RWPE1 (cell line): ENCODE data around the gene RRAGA.
A peak's percentile ranks its signal among the peaks of the same experiment; 100 is the strongest.
"Not testable (repeated sequence)": the region's sequence is repeated elsewhere in the genome, so short reads cannot be mapped to it uniquely, and the experiment has no call there.

Source experiments
- CTCF ChIA-PET: fragments of 350-600 bp; sonication (Branson Sonifier 250); formaldehyde crosslinking; extraction: SDS; loops from one replicate; lab custom pipeline; 2021; lab: Yijun Ruan, JAX
- POLR2A ChIA-PET: fragments of 400-600 bp; formaldehyde crosslinking; extraction: SDS; loops from one replicate; lab custom pipeline; 2020; ENCODE audit warnings: antibody characterized with exemption; ENCODE audit not compliant: low non-redundant PET; lab: Yijun Ruan, JAX
- DNase-seq: peaks from one replicate; pipeline ENCODE4 v3.0.0; 2012; ENCODE audit warnings: low spot score
- H3K27ac ChIP-seq: fragments of 450-650 bp; 2 replicates; pipeline ENCODE4 v1.5.1; 2017
- TF ChIP-seq, protein P1 (sequence below): fragments of 450-650 bp; conservative IDR thresholded peaks from 2 replicates; pipeline ENCODE4 v1.5.1; 2017; ENCODE audit warnings: low read depth, mild to moderate bottlenecking

RRAGA gene, protein sequence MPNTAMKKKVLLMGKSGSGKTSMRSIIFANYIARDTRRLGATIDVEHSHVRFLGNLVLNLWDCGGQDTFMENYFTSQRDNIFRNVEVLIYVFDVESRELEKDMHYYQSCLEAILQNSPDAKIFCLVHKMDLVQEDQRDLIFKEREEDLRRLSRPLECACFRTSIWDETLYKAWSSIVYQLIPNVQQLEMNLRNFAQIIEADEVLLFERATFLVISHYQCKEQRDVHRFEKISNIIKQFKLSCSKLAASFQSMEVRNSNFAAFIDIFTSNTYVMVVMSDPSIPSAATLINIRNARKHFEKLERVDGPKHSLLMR

DNA sequence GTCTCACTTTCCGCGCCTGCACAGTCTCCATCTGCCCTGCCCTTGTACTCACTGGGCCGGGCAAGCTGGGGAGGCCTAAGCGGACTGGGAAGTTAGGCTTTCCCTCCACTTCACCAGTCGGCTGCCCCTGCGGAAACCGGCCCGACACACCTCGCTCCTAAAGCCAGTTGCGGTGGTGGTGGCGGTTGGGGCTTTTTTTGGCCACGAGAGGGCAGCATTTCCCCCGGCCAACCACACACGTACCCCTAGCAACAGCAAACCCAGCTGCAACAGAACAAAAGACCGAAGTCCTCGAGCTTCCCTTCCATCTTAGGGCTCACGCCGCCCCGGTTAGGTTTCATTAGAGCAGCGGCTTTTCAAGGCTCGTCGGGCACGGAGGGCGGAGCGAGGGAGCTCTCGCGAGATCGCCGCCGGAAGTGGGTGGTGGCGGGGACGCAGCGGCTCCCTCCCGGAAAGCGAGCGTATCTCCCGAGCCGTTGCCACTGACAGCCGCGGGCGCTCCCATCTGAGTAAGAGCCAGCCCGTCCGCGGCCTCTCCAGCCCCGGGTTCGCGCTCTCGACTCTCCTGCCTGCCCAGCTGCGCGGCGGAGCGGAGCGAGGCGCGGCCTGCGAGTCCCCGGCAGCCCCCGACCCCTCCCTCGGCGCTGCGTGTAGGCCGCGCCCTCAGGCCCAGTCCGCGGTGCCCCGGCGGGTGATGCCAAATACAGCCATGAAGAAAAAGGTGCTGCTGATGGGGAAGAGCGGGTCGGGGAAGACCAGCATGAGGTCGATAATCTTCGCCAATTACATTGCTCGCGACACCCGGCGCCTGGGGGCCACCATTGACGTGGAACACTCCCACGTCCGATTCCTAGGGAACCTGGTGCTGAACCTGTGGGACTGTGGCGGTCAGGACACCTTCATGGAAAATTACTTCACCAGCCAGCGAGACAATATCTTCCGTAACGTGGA lies at the start of gene RRAGA:
TSS of gene RRAGA (plus strand) at position 462 of the 951 bp plus-strand sequence. CDS start at position 695, 233 bp downstream.
- POLR2A ChIA-PET: interaction anchor here (0.6 kb wide), 3 partner anchors 114 to 551 kb away, joined by 3 to 4 read pairs (median 3); no protein-coding TSS in a partner anchor
- DNase-seq: peak; percentile 95
- TF ChIP-seq, protein P1, sequence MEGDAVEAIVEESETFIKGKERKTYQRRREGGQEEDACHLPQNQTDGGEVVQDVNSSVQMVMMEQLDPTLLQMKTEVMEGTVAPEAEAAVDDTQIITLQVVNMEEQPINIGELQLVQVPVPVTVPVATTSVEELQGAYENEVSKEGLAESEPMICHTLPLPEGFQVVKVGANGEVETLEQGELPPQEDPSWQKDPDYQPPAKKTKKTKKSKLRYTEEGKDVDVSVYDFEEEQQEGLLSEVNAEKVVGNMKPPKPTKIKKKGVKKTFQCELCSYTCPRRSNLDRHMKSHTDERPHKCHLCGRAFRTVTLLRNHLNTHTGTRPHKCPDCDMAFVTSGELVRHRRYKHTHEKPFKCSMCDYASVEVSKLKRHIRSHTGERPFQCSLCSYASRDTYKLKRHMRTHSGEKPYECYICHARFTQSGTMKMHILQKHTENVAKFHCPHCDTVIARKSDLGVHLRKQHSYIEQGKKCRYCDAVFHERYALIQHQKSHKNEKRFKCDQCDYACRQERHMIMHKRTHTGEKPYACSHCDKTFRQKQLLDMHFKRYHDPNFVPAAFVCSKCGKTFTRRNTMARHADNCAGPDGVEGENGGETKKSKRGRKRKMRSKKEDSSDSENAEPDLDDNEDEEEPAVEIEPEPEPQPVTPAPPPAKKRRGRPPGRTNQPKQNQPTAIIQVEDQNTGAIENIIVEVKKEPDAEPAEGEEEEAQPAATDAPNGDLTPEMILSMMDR: peak; percentile 98
- CTCF ChIA-PET: interaction anchor here (0.5 to 1.7 kb wide), 7 partner anchors 125 to 1637 kb away, joined by 3 to 12 read pairs (median 3); no protein-coding TSS in a partner anchor
- peak within 1 kb of the TSS; percentile 98 for H3K27ac ChIP-seq

DNA sequence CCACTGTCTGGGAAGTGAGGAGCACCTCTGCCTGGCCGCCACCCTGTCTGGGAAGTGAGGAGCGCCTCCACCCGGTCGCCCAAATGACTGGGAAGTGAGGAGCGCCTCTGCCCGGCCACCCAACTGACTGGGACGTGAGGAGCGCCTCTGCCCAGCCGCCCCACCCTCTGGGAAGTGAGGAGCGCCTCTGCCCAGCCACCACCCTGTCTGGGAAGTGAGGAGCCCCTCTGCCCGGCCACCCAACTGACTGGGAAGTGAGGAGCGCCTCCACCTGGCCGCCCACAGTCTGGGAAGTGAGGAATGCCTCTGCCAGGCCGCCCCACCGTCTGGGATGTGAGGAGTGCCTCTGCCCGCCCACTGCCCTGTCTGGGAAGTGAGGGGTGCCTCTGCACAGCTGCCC lies 49.1 kb upstream of the RRAGA start:
- DNase-seq: no peak
- POLR2A ChIA-PET: no interaction called here
- TF ChIP-seq, protein P1: no peak
- CTCF ChIA-PET: no interaction called here
- H3K27ac ChIP-seq: no peak overlapping the region

- ChIA-PET POLR2A (no interaction called here), CTCF (interaction anchor here (0.5 to 0.6 kb wide), 2 partner anchors 435 to 640 kb away, joined by 3 to 4 read pairs; no protein-coding TSS in a partner anchor)
- DNase-seq: no peak
- H3K27ac ChIP-seq: no peak overlapping the region
- TF ChIP-seq, protein P1: no peak
Observed at GRCh38 chr9:19009391-19009965, 39.7 kb upstream of the RRAGA start.

DNA sequence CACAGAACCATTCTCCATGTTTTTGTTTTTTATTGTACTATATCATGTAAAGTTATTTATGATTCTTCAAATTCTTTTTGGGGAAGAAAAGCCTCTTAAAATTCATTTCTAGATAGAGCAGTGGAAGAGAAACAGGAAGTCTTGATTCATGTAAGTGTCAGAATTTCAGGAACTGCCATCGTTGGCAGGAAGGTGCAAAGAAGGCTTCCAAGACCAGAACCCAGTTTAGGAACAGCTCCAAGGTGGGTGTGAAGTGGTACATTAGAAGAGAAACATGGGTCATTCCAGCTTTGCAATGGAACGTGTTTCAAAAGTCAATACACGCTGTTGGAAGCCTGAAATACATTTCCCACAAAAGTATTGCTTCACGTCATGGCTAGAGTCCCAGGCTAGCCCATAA lies 31.0 kb upstream of the RRAGA start:
- ChIA-PET CTCF (interaction anchor here (0.6 to 0.8 kb wide), 2 partner anchors 27 to 763 kb away, joined by 4 to 5 read pairs; no protein-coding TSS in a partner anchor), POLR2A (no interaction called here)
- TF ChIP-seq, protein P1: no peak
- DNase-seq: no peak
- H3K27ac ChIP-seq: no peak overlapping the region

DNA sequence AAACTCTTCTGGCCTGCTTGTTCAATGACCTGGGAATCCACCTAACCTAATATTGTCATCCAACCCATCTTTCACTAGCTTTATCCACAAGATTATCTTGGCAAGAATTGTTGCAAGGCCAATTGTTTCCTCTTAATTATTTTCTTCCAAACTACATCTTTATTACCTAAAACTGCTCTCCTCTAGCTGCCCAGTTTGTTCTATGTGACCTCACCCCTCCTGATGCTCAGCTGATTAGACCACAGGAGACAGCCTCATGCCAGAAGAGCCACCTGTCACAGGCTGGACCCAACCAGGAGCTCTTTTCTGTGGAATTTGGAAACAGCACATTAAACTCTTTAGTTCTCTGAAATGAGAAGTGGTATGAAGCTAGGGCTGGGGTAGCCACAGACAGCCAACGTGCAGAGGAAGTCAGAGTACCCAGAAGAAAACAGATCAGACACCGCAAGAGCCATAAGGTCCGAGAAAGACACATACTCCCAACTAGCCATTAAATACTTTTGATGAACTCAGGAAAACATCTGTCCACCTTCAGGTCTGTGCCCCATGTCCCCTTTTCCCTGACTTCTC lies 28.3 kb upstream of the RRAGA start:
- H3K27ac ChIP-seq: no peak overlapping the region
- ChIA-PET POLR2A (no interaction called here), CTCF (no interaction called here)
- no peak for DNase-seq
- TF ChIP-seq, protein P1: no peak

DNA sequence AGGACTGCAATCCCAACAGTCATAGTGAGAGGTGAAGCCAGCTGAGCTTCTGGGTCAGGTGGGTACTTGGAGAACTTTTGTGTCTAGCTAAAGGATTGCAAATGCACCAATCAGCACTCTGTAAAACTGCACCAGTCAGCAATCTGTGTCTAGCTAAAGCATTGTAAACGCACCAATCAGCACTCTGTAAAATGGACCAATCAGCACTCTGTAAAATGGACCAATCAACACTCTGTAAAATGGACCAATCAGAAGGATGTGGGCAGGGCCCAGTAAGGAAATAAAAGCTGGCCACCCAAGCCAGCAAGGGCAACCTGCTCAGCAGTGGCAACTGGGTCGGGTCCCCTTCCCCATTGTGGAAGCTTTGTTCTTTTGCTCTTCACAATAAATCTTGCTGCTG lies 27.6 kb upstream of the RRAGA start:
- H3K27ac ChIP-seq, CTCF ChIA-PET, DNase-seq: not testable (repeated sequence)
- POLR2A ChIA-PET: interaction anchor here (0.6 kb wide), 1 partner anchor 95 kb away, joined by 4 read pairs; no protein-coding TSS in a partner anchor
